Peyer's patch (tissue), 4 donors: ENCODE measurements around the gene EPAS1.

Experiments
- POLR2A ChIP-seq, 2 donors: fragments of 450-650 bp; IDR thresholded peaks; one replicate each; pipeline ENCODE4 v1.5.1; 2017; ENCODE audit warnings: antibody characterized with exemption in 2 of 2, mild to moderate bottlenecking in 2 of 2, moderate library complexity in 2 of 2
- TF ChIP-seq, protein P1 (sequence below), 6 experiments: fragments of 450-650 bp in 4 of 6; fragments of 200-600 bp in 2 of 6; sonication (generic) in 1 of 6; IDR thresholded peaks; one replicate each; pipeline ENCODE4 v1.5.1; 2017 to 2019; ENCODE audit warnings: antibody characterized with exemption in 6 of 6, mild to moderate bottlenecking in 3 of 6, moderate library complexity in 1 of 6

DNA sequence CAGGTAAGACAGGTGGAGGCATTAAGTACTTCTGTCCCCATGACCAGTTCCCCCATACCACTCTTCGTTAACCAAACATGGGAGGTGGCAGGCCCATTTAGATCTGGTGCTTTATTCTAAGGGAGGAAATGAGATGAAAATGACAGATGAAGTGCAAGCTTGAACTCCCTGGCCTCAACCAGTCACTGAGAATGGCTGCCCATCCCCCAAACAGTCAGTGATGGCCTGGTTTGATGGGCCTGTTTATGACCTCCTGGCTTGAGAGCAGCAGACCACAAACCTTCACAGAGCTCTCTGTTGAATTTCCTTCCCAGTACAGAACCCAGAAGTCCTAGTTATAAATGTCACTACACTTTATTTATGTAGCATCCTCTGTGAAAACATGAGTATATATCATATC, 31.1 kb downstream of the EPAS1 start:
- TF ChIP-seq, protein P1, sequence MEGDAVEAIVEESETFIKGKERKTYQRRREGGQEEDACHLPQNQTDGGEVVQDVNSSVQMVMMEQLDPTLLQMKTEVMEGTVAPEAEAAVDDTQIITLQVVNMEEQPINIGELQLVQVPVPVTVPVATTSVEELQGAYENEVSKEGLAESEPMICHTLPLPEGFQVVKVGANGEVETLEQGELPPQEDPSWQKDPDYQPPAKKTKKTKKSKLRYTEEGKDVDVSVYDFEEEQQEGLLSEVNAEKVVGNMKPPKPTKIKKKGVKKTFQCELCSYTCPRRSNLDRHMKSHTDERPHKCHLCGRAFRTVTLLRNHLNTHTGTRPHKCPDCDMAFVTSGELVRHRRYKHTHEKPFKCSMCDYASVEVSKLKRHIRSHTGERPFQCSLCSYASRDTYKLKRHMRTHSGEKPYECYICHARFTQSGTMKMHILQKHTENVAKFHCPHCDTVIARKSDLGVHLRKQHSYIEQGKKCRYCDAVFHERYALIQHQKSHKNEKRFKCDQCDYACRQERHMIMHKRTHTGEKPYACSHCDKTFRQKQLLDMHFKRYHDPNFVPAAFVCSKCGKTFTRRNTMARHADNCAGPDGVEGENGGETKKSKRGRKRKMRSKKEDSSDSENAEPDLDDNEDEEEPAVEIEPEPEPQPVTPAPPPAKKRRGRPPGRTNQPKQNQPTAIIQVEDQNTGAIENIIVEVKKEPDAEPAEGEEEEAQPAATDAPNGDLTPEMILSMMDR (IDR thresholded peaks at IDR 0.05) = no peak
- no peak for TF ChIP-seq POLR2A (IDR thresholded peaks at IDR 0.05)
